HL-60 (cell line): ENCODE measurements around the gene BBOF1.

ENCODE experiments used
- GABPA ChIP-seq: IDR thresholded peaks from 2 replicates; pipeline ENCODE4 v1.6.1; 2012; ENCODE audit warnings: low read depth
- REST ChIP-seq: IDR thresholded peaks from 2 replicates; pipeline ENCODE4 v1.6.1; 2012; ENCODE audit warnings: low read depth; ENCODE audit not compliant: insufficient replicate concordance
- SPI1 ChIP-seq: IDR thresholded peaks from 2 replicates; pipeline ENCODE4 v1.6.1; 2012; ENCODE audit warnings: low read depth, mild to moderate bottlenecking, borderline replicate concordance
- TF ChIP-seq, protein P1 (sequence below): IDR thresholded peaks from one replicate; pipeline ENCODE4 v1.5.1; 2011; ENCODE audit warnings: low read length, control low read depth, inconsistent platforms; ENCODE audit not compliant: insufficient read depth

- TF ChIP-seq, protein P1, sequence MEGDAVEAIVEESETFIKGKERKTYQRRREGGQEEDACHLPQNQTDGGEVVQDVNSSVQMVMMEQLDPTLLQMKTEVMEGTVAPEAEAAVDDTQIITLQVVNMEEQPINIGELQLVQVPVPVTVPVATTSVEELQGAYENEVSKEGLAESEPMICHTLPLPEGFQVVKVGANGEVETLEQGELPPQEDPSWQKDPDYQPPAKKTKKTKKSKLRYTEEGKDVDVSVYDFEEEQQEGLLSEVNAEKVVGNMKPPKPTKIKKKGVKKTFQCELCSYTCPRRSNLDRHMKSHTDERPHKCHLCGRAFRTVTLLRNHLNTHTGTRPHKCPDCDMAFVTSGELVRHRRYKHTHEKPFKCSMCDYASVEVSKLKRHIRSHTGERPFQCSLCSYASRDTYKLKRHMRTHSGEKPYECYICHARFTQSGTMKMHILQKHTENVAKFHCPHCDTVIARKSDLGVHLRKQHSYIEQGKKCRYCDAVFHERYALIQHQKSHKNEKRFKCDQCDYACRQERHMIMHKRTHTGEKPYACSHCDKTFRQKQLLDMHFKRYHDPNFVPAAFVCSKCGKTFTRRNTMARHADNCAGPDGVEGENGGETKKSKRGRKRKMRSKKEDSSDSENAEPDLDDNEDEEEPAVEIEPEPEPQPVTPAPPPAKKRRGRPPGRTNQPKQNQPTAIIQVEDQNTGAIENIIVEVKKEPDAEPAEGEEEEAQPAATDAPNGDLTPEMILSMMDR, result no peak
- TF ChIP-seq SPI1, result no peak
- no peak for TF ChIP-seq GABPA
- no peak for TF ChIP-seq REST
These were observed 31.1 kb upstream of the BBOF1 start for GRCh38 chr14:73988065-73988464.
